GM21528 (cell line): ENCODE data around the gene SEPHS2.
"Not testable (repeated sequence)": the region's sequence is repeated elsewhere in the genome, so short reads cannot be mapped to it uniquely, and the experiment has no call there.

ENCODE experiments used
- ATAC-seq: cut with Tn5 transposase; IDR thresholded peaks from one replicate; pipeline ENCODE4 v1.9.1; 2021; ENCODE audit warnings: mild to moderate bottlenecking, moderate library complexity; ENCODE audit not compliant: unreplicated experiment, low FRiP score

Gene SEPHS2

DNA sequence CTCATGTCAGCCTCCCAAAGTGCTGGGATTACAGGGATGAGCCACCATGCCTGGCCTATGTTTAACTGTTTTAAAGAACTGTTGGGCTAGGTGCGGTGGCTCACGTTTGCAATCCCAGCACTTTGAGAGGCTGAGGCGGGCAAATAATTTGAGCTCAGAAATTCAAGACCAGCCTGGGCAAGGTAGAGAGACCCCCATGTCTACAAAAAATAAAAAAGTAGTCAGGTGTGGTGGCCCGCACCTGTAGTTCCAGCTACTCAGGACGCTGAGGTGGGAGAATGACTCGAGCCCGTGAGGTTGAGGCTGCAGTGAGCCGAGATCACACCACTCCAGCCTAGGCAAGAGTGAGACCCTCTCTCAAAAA is 24.9 kb upstream of the SEPHS2 start:
- peak; percentile 12 for ATAC-seq

DNA sequence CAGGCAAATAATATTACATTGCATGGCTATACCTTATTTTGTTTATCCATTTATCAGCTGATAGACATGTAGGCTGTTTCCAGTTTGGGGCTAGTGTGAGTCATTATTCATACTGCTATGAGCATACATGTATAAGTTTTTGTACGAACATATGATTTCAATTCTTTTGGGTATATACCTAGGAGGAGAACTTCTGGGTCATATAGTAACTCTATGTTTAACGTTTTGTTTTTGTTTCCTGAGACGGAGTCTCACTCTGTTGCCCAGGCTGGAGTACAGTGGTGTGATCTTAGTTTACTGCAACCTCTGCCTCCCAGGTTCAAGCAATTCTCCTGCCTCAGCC is 24.5 kb upstream of the SEPHS2 start:
- ATAC-seq: no peak

GRCh38 chr16:30464078-30464477 is 18.4 kb upstream of the SEPHS2 start:
- no peak for ATAC-seq

GRCh38 chr16:30461426-30461825 is 15.8 kb upstream of the SEPHS2 start:
- not testable (repeated sequence) for ATAC-seq

DNA sequence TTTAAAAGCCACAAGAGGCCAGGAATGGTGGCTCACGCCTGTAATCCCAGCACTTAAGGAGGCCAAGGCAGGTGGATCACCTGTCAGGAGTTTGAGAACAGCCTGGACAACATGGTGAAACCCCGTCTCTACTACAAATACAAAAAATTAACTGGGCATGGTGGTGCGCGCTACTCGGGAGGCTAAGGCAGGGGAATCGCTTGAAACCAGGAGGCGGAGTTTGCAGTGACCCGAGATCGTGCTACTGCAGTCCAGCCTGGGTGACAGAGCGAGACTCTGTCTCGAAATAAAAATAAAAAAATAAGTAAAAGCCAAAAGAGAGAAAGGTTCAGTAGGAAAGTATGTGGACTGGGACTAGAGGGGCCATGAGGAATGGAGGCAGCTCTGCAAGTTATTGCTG is 13.8 kb upstream of the SEPHS2 start:
- ATAC-seq: no peak

DNA sequence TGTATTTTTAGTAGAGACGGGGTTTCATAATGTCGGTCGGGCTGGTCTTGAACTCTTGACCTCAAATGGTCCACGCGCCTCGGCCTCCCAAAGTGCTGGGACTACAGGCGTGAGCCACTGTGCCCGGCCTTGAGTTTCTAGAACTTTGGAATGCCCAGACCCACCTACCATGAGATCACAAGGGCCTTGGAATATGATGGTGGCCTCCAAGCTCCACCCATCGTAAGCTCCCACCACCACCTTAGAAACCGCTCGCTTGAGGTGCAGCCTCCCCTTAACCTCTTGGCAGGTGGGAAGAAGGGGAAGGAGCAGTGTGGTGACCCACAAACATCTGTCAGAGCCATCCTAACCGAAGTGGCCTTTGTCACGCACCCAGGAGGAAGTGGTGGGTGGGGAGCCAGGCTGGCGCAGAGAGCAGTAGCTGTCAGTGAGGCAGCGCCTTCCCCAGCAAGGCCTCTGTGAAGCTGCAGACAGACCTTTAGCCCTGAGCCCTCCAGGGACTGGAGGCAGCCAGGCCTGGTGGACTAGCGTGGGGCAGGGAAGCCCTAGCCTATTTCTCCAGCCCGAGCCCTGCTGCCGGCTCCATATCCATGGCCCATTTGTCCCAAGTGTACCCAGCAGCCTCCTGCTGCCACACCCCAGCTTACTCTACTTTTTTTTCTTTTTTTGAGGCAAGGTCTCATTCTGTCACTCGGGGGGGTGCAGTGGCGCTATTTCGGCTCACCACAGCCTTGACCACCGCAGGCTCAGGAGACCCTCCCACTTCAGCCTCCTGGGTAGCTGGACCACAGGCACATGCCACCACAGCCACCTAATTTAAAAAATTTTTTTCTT is 13.1 kb upstream of the SEPHS2 start:
- ATAC-seq: peak; percentile 68

- no peak for ATAC-seq
Observed at GRCh38 chr16:30457743-30458560, 12.3 kb upstream of the SEPHS2 start.

DNA sequence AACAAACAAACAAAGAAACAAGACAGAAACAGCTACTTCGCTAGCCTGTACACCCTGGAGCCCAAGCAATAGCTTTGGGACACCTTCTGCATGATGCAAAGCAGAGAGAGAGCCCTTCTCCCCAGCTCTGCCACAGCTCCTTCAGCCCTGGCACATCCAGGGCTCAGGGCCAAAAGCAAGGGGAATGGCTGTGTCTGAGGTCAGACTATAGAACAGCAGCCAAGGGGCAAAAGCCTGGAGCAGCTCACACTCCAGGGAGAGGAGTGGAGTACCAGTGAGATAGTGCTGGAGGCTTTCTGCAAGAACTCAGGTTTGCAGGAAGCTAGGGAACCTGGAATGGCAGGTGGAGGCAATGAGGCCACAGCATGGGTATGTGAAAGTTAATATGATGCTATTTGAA is 11.6 kb upstream of the SEPHS2 start:
- no peak for ATAC-seq

DNA sequence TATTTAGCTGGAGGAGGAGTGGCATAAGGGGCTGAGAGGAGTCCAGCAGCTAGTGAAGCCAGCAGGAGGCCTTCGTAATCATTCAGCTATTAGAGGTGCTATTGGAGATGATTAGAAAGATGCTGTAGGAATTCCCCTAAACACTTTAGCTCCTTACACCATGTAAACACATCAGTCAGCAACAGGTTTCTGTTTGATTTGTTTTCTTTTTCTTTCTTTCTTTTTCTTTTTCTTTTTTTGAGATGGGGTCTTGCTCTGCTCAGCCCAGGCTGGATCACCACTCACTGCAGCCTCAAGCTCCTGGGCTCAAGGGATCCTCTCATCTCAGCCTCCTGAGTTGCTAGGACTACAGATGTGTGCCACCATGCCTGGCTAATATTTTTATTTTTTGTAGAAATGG is 10.6 kb upstream of the SEPHS2 start:
- ATAC-seq: no peak

DNA sequence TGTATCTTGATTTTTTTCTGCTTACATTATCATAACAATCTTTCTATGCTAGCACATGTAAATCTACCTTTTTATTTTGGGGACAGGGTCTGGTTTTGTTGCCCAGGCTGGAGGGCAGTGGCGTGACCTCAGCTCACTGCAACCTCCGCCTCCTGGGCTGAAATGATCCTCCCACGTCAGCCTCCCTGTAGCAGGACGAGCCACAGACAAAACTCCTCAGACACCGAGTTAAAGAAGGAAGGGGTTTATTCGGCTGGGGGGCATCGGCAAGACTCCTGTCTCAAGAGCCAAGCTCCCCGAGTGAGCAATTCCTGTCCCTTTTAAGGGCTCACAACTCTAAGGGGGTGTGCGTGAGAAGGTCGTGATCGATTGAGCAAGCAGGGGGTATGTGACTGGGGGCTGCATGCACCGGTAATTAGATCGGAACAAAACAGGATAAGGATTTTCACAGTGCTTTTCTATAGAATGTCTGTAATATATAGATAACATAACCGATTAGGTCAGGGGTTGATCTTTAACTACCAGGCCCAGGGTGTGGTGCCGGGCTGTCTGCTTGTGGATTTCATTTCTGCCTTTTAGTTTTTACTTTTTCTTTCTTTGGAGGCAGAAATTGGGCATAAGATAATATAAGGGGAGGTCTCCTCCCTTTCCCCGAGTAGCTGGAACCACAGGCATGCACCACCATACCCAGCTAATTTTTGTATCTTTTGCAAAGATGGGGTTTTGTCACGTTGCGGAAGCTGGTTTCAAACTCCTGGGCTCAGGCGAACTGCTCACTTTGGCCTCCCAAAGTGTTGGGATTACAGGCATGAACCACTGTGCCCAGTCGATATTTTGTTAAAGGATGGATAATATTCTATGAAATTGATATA is 7.3 kb upstream of the SEPHS2 start:
- ATAC-seq: not testable (repeated sequence)

GRCh38 chr16:30449116-30449435 is 3.4 kb upstream of the SEPHS2 start:
- ATAC-seq: no peak

DNA sequence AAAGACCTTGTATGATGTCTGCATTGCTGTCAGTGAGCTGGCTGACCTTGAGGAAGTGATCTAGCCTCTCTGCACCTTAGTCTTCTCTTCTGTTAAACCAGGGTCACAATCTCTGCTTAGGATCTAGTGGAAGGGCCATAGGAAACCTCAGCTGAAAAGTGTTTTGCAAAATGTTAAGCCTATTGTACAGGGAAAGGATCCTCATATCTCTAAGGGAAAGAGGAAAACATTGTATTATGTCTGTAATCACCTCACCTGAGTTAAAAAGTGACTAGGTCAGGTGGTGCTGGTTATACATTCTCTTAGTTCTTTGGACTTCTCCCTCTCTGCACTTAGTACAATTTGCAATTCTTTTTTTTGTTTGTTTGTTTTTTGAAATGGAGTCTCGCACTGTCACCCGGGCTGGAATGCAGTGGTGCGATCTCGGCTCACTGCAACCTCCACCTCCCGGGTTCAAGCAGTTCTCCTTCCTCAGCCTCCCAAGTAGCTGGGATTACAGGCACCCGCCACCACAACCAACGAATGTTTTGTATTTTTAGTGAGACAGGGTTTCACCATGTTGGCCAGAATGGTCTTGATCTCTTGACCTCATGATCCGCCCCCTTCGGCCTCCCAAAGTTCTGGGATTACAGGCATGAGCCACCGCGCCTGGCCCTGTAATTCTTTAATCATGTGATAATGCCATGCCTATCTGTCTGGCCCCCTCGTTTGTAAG is 2.0 kb upstream of the SEPHS2 start:
- ATAC-seq: no peak

- no peak for ATAC-seq
Observed at GRCh38 chr16:30446203-30446595, 525 bp upstream of the SEPHS2 start.

GRCh38 chr16:30445149-30445407 is 596 bp downstream of the SEPHS2 start:
- ATAC-seq: peak; percentile 16

DNA sequence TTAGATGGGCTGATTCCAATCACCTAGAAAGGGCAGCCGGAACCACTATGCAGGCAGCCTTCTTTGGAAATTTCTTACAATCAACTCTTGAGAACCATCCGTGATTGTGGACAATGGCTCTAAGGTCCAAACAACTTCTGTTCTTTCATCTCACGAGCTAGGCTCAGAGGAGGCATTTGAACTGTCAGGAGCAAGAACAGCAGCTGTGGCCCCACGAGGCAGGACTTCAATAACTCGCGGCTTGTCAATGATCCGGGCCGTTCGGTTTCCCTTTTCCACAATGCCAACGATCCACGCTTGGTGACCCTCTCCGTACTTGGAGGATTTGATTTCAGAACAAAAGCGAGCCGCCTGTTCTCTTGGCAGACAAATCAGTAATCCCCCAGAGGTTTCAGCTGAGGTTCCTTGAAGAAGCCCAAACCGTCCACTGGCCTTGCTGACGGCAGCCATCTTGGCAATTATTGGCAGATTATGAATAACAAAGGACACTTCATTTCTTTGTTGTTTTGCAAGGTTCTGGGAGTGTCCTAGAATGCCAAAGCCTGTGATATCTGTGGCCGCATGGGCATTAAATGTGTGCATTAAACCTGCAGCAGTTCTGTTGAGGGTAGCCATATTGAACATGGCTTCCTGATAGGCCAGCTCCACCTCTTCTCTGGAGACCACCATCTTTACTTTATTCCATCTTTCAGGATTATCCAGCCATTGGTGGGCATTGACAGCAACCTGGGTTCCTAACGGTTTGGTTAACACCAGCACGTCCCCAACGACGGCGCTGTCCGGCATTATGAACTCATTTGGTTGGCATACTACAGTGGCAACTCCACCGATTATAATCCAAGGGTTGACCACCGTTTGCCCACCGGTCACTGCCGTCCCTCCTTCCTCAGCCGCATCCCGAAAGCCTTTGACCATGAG is 1.2 kb downstream of the SEPHS2 start:
- no peak for ATAC-seq

GRCh38 chr16:30443631-30444030 is 2.0 kb downstream of the SEPHS2 start:
- ATAC-seq: no peak

GRCh38 chr16:30439720-30440348 is 5.8 kb downstream of the SEPHS2 start:
- ATAC-seq: no peak

- no peak for ATAC-seq
Observed at GRCh38 chr16:30438835-30439234, 6.8 kb downstream of the SEPHS2 start.

- no peak for ATAC-seq
Observed at GRCh38 chr16:30437511-30438046, 8.1 kb downstream of the SEPHS2 start.
